Activated T-helper 1 cell treated with anti-CD3 and anti-CD28 coated beads, Interleukin-2, amount 50 U/mL, for 16 hours (primary cell): ENCODE measurements around the gene TAS2R60.

Experiments
- DNase-seq, 2 donors: peaks; one replicate each; pipeline ENCODE4 v3.0.0-alpha.2; 2020; ENCODE audit warnings: low read depth in 1 of 2, low spot score in 1 of 2

Gene TAS2R60

DNA sequence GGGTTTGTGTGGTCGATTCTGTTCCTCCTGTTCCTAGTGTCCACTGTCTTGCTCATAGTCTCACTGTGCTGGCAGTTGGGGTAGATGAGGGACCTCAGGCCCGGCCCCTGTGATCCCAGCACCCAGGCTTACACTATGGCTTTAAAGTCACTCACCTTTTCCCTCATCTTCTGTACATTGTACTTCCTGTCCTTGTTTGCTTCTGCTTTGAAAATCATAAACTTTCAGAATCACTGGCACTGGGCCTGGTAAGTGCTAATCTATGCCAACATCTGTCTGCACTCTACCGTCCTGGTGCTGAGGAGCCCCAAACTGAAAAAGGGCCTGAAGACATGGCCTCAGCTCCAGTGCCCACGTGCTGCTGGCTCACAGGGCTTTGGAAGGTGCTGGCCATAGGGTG, 5.7 kb upstream of the TAS2R60 start:
- DNase-seq: no peak

DNA sequence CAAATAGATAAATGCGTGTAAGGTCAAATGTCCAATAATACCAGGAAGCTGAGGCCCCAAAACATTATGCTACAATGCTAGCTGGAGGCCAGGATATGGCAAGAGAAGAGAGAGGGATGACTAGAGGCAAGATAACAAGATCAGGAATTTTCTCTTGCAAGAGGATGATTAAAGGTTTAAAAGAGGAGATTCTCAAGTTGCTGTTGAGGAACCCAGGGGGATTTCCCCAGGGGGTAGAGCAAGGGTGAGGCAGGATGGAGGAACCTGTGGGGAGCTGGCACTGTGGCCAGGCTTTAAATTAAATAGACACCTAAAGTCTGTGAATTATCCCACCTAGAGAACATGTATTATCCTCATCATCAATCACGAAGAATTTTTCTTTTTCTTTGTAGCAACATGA, 3.4 kb upstream of the TAS2R60 start:
- no peak for DNase-seq

- no peak for DNase-seq
Measured at GRCh38 chr7:143444063-143444782, 970 bp downstream of the TAS2R60 start.

DNA sequence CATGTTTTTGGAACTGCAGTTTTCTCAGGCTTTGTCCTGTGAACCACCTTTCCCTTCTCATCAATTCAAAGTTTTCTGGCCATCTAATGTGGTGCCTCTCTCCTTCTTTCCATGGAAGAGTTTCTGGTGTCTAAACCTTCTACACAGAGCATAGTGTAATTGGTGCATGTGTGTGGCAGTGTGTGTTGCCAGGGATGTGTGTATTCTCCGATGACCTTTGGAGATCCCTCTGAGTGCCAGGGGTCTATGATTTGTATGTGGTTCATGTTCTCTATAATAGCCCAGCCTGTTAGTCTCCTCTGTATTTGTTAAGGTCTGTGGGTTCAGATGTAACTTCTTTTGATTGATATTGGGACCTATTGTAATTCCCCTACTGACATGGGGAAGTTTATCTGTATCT, 1.5 kb downstream of the TAS2R60 start:
- DNase-seq: no peak

DNA sequence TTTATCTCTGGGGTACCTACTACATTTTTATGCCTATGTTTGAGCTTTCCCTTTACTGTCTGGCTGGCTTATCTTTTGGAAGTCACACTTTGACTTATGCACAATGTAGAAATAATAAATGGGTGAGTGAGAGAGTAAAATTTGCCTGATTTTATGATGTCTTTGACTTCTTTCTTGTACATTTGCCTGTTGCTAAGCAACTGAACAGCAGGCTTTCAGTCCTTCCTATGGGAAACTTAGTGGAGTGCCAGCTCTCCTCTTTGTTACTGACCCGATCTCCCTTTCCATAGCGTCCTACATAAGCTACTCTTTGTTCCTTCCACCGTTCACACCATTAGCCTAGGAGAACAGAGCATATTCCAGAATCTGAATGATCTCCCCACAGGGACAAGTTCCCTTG, 4.2 kb downstream of the TAS2R60 start:
- DNase-seq: no peak

- DNase-seq: no peak
Measured at GRCh38 chr7:143448429-143448828, 5.2 kb downstream of the TAS2R60 start.

DNA sequence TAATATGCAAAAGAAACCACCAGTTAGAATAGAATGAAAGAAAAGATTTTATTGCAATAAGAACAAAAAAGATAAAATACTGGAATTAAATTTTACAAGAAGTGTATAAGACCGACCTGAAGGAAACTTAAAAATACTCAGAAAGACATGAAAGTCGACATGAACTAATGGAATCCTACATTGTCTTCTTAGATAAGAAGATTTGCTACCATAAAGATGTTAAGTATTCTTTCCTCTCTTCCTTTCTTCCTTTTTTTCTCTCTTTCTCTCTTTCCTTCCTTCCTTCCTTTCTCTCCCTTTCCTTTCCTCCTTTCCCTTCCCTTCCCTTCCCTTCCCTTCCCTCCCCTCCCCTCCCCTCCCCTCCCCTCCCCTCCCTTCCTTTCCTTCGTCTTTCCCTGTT, 6.5 kb downstream of the TAS2R60 start:
- no peak for DNase-seq

DNA sequence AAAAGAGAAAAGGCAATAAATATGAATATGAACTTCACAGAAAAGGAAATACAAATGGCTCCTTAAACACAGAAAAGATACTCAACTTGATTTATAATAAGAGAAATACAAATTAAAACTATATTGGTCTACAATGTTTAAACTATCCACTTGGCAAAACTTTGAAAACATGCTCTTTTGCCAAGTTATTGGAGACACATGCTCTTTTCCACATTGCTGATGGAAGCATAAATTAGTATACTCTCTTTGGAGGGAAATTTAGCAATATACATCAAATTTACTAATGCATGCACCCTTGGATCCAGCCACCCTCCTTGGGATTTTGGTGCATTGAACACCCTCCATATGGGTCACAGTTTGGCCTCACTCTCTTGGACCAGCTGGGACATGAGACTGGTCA, 7.9 kb downstream of the TAS2R60 start:
- no peak for DNase-seq

GRCh38 chr7:143451746-143452145, 8.5 kb downstream of the TAS2R60 start:
- no peak for DNase-seq

GRCh38 chr7:143452495-143452894, 9.2 kb downstream of the TAS2R60 start:
- no peak for DNase-seq

- DNase-seq: no peak
Measured at GRCh38 chr7:143454091-143454680, 10.9 kb downstream of the TAS2R60 start.

- DNase-seq: no peak
Measured at GRCh38 chr7:143455491-143455890, 12.2 kb downstream of the TAS2R60 start.

DNA sequence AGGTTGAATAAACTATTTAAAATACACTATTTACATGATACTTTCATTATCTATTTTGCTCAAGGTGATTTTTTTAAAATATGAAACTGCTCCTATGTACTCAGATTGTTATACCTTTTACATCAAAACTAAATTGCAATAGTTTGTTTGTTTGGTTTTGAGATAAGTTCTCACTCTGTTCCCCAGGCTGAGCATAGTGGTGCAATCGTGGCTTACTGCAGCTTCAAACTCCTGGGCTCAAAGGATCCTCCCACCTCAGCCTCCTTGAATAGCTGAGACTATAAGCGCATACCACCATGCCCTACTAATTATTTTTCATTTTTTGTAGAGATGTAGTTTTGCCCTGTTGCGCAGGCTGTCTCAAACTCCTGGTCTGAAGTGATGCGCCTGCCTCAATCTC, 12.7 kb downstream of the TAS2R60 start:
- no peak for DNase-seq

DNA sequence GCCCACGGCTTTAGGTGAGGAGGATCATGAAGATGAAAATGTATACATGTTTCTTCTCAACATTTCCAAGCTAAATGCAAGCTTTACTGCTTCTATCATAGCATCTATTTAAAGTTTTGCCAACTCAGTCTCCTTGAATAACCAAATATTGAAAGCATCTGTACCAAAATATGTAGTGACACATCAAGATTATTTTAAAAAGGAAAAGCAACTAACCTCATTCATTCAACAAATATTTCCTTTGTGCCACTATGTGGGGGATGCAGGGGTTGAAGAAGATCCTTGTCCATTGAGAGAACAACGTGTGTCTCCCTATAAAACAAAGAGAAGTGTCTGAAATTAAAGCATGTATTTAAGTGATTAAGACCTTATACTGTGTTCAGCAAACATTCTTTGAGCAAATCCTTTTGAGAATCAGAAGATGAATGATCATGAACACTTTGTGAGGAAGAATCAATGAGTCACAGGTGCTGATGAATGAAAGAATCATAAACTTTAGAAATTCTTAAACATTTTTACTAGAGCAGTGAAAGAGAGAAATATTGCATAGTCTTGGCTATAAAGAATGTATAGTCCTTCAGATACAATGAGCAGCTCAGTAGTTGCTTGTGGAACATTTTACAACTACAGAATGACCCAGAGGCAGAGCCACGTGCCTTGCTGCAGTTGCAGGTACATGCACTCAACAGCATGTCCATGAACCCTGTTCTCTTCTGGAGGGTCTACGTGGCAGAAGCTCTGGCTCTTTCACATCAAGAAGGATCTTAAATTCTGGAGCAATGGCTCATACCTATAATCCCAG, 13.9 kb downstream of the TAS2R60 start:
- DNase-seq: no peak

DNA sequence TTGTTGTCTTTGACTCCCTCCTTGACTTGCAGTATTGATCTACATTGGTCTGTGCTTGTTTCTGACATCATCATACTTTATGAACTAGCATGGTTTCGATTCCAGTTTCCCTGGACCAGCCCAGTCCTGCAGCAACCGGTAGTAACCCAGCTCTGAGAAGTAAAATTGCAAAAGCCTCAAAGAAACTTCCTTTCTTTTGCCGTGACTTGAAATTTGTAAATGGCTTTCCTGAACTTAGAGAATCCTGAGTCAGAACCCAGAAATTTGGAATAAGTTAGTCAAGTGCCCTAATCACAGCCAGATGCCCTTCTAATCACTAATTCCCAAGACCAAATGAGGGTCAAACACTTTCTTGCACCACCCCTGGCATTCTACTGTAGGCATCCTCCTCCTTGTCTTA, 15.0 kb downstream of the TAS2R60 start:
- no peak for DNase-seq

DNA sequence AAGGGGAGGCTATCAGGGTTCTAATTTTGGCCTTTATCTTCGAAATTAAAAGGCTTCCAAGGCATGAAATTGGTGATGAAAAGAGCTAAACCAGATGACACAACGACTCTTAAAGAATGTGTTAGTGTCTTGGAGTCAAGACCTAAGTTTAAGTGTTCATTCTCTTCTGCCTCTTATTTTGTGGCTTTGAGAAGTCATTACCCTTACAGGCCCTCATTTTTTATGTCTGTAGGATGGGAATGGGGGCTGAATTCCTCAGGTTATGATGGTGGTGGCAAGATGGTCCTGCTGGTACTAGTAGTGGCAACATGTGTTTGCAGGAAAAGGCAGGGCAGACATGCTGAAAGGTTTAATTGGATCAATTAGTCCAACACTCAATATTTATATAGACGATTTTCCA, 15.4 kb downstream of the TAS2R60 start:
- DNase-seq: no peak

GRCh38 chr7:143459359-143459758, 16.1 kb downstream of the TAS2R60 start:
- no peak for DNase-seq

- DNase-seq: no peak
Measured at GRCh38 chr7:143460271-143460979, 17.2 kb downstream of the TAS2R60 start.

- no peak for DNase-seq
Measured at GRCh38 chr7:143462045-143462444, 18.8 kb downstream of the TAS2R60 start.

- DNase-seq: no peak
Measured at GRCh38 chr7:143463556-143463955, 20.3 kb downstream of the TAS2R60 start.

- DNase-seq: no peak
Measured at GRCh38 chr7:143463957-143464356, 20.7 kb downstream of the TAS2R60 start.

- DNase-seq: no peak
Measured at GRCh38 chr7:143467724-143468123, 24.5 kb downstream of the TAS2R60 start.
